NT2/D1 (cell line): Measurements from ENCODE around the gene KAZN.

Experiments
- DNase-seq: peaks from one replicate; pipeline ENCODE4 v3.0.0-alpha.2; 2011; ENCODE audit warnings: low read depth, low spot score
- H3K27me3 ChIP-seq: 2 replicates; pipeline ENCODE4 v1.6.0; 2011; ENCODE audit warnings: mild to moderate bottlenecking; ENCODE audit not compliant: insufficient read length, insufficient read depth
- H3K36me3 ChIP-seq: 2 replicates; pipeline ENCODE4 v1.6.1; 2011; ENCODE audit warnings: mild to moderate bottlenecking, low read length, mixed read lengths; ENCODE audit not compliant: insufficient read depth, insufficient read length
- H3K4me1 ChIP-seq: 2 replicates; pipeline ENCODE4 v1.5.1; 2011; ENCODE audit not compliant: insufficient read depth, insufficient read length
- H3K4me3 ChIP-seq: 2 replicates; pipeline ENCODE4 v1.5.1; 2011; ENCODE audit warnings: low read depth; ENCODE audit not compliant: insufficient read length
- H3K9ac ChIP-seq: 2 replicates; pipeline ENCODE4 v1.6.0; 2011; ENCODE audit warnings: low read depth; ENCODE audit not compliant: insufficient read length
- H3K9me3 ChIP-seq: 2 replicates; pipeline ENCODE4 v1.5.1; 2011; ENCODE audit warnings: mild to moderate bottlenecking, low read length; ENCODE audit not compliant: insufficient read depth
- SUZ12 ChIP-seq: IDR thresholded peaks from 2 replicates; pipeline ENCODE4 v1.6.1; 2011; ENCODE audit not compliant: insufficient read length, insufficient read depth; ENCODE audit errors: extremely low read depth
- YY1 ChIP-seq: IDR thresholded peaks from 2 replicates; pipeline ENCODE4 v1.6.1; 2011; ENCODE audit not compliant: insufficient read length, insufficient read depth
- ZNF274 ChIP-seq: IDR thresholded peaks from 2 replicates; pipeline ENCODE4 v1.6.1; 2011; ENCODE audit warnings: mild to moderate bottlenecking, low read depth, low read length

Gene KAZN

DNA sequence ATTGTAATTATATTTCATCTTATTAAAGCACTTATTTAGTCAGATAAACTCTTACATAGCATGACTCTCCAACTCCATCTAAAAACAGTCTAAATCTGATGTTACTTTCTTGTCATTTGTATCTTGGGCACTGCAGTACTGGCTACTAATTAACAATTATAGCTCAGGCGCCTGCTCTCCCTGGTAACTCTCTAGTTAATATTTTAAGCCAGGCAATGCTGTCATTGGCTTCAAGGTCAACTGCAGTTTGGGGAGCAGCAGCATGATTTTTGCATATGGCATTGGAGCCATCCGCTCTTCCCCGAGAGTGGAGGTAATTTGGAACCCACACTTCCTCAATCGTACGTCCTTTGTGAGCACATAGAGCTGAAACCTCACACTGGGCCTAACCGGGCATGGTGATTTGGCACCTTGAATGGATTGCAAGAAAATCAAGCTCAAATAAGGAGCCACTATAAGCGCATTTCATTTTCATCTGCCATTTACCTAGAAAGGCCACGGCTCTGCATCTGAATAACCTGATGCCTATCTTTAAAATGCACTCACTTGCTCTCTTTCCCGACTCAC lies 187.7 kb downstream of the KAZN start:
- no peak overlapping the region for H3K4me3 ChIP-seq
- H3K4me1 ChIP-seq: peaks cover 4% of the 10 kb centered on the region
- TF ChIP-seq ZNF274: no peak
- no peak for TF ChIP-seq YY1
- TF ChIP-seq SUZ12: no peak
- H3K9me3 ChIP-seq: no peaks in the 10 kb centered on the region
- DNase-seq: no peak
- H3K36me3 ChIP-seq: no peaks in the 10 kb centered on the region
- H3K9ac ChIP-seq: no peak overlapping the region
- H3K27me3 ChIP-seq: no peaks in the 10 kb centered on the region

DNA sequence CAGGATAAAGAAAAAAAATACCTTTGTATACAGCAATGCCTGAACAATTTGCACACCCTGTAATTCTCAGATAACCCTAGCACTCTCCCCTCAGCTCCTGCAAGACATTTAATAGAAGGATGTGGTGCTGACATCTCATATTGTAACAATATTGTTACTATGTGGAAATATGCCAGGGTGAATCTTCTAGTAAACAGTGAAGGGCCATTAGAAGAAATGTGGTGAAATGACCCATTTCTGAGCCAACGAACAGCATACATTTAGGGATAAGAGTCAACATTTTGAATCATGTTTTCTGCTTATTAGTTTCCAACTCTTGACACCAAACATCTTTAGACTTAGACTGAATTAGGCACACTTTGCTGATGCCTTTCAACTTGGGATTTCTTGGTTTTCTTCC lies 188.2 kb downstream of the KAZN start:
- Histone ChIP-seq H3K27me3 (no peaks in the 10 kb centered on the region), H3K9me3 (no peaks in the 10 kb centered on the region), H3K9ac (no peak overlapping the region), H3K4me1 (peaks cover 4% of the 10 kb centered on the region), H3K4me3 (no peak overlapping the region), H3K36me3 (no peaks in the 10 kb centered on the region)
- DNase-seq: no peak
- TF ChIP-seq SUZ12: no peak
- no peak for TF ChIP-seq ZNF274
- TF ChIP-seq YY1: no peak

DNA sequence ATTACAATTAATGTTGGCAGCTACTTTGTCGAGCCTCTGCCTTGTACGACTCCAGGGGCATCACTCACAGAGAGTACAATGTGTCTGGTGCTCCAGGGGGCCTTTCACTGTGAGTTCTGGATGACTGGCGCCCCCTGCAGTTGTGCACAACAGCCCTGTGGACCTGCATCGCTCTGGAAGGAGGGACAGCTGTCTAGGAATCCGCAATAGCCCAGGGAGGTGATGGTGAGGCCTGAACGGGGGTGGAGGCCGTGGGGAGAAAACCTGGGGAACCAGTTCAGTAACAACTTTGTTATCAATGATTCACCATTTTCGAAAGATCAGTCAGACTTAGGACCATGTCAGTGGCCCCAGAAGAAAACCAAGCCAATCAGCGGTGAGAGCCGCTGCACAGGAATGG lies 189.1 kb downstream of the KAZN start:
- Histone ChIP-seq H3K4me1 (peaks cover 4% of the 10 kb centered on the region), H3K9me3 (no peaks in the 10 kb centered on the region), H3K36me3 (no peaks in the 10 kb centered on the region), H3K9ac (no peak overlapping the region), H3K4me3 (no peak overlapping the region), H3K27me3 (no peaks in the 10 kb centered on the region)
- no peak for TF ChIP-seq YY1
- DNase-seq: no peak

DNA sequence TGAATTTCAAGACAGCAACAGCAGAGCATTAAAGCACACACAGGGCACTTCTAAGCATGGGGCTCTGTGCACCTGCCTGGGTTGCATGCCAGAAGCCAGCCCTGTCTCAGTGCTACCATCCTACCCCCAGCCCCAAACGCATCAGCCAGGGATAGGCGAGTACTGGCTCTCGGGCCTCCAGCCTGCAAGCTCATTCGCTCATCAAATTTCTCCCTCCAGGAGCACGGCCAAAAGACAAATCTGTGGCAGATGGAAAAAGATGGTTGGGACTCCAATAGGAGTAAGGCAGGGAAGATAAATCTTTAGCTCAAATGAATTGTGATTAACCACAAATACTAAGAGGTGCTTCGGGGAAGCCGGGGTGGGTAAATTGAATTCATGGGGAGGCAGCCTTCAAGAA lies 189.6 kb downstream of the KAZN start:
- Histone ChIP-seq H3K4me3 (no peak overlapping the region), H3K9ac (no peak overlapping the region), H3K4me1 (peaks cover 4% of the 10 kb centered on the region), H3K9me3 (no peaks in the 10 kb centered on the region), H3K27me3 (no peaks in the 10 kb centered on the region), H3K36me3 (no peaks in the 10 kb centered on the region)
- TF ChIP-seq YY1 (no peak), SUZ12 (no peak), ZNF274 (no peak)
- DNase-seq: no peak

DNA sequence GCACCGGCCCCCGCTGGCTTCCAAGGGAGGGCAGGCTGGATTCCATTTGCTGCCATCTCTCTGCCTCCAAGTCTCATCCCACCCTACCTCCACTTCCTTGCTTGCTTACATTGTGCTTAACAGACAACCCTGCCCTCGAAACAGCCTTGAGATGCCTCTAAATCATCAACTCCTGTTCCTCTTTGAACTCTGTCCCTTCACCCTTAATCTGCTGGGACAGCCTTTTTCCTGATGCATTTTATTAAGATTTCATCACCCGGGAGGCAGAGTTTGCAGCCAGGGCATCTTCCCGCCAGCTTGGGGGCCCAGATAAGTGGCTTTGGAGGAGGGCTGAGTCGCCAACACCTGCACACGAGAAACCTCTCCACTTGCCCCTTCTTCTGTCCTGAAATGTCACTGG lies 192.5 kb downstream of the KAZN start:
- H3K9me3 ChIP-seq: no peaks in the 10 kb centered on the region
- no peaks in the 10 kb centered on the region for H3K4me1 ChIP-seq
- H3K27me3 ChIP-seq: no peaks in the 10 kb centered on the region
- no peak overlapping the region for H3K4me3 ChIP-seq
- no peak for DNase-seq
- H3K36me3 ChIP-seq: no peaks in the 10 kb centered on the region
- no peak overlapping the region for H3K9ac ChIP-seq
- no peak for TF ChIP-seq ZNF274
- no peak for TF ChIP-seq YY1
- no peak for TF ChIP-seq SUZ12

DNA sequence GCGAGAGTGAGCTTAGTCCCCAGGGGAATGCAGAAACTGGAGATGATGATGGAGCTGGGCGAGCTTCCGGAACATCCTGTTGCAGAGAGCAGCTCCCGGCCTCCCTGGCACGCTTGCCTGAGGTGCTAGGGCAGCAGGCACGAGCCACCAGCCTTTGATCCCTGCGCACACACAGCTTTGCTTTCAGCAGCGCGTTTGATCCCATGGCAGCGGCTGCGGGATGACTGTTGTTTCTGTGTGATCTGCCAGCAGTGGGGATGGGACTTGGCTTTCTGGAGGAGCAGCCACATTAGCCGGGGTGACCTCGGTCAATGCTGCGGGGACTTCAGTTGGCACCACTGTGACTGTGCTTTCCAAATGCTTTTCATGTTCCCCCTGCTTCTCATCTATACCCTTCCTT lies 193.2 kb downstream of the KAZN start:
- Histone ChIP-seq H3K9me3 (no peaks in the 10 kb centered on the region), H3K4me1 (no peaks in the 10 kb centered on the region), H3K36me3 (no peaks in the 10 kb centered on the region), H3K4me3 (no peak overlapping the region), H3K9ac (no peak overlapping the region), H3K27me3 (no peaks in the 10 kb centered on the region)
- no peak for DNase-seq
- TF ChIP-seq SUZ12 (no peak), YY1 (no peak), ZNF274 (no peak)

DNA sequence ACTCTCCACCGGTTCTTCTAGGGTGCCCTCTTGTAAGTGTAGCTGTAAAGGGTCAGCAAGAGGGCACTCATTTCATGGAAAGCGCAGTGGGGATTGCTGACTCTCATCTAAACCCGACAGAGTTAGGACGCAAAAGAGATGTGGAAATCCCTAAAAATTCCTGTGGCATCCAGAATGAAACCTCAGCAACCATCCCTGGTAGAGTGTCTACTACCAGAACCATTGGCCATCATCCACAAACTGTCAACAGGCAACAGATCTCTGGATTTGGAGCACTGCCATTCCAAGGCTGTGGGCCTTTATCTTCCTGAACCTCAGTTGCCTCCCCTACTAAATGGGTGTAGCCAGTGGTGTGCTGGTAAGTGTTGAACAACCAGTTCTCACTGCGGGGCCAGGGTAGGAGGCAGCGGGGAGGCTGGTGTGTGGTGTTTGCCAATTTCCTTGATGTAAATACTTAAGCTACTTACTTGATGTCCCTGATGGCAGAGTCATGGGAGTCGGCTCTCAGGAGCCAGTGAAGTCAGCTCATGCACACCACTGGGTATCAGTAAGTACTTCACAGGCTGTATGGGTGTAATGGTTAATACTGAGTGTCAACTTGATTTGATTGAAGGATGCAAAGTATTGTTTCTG lies 195.8 kb downstream of the KAZN start:
- no peak overlapping the region for H3K4me3 ChIP-seq
- no peaks in the 10 kb centered on the region for H3K36me3 ChIP-seq
- TF ChIP-seq YY1 (no peak), ZNF274 (no peak), SUZ12 (no peak)
- H3K27me3 ChIP-seq: no peaks in the 10 kb centered on the region
- DNase-seq: no peak
- H3K9me3 ChIP-seq: no peaks in the 10 kb centered on the region
- H3K9ac ChIP-seq: no peak overlapping the region
- H3K4me1 ChIP-seq: no peaks in the 10 kb centered on the region

DNA sequence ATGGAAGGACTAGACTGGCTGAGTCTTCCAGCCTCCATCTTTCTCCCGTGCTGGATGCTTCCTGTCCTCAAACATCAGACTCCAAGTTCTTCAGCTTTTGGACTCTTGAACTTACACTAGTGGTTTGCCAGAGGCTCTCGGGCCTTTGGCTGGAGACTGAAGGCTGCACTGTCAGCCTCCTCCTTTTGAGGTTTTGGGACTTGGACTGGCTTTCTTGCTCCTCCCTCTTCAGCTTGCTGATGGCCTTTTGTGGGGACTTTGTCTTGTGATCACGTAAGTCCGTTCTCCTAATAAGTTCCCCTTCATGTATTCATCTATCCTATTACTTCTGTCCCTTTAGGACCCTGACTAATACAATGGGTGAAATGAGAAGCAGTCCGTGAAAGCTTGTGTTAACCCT lies 196.4 kb downstream of the KAZN start:
- TF ChIP-seq ZNF274 (no peak), YY1 (no peak)
- no peaks in the 10 kb centered on the region for H3K36me3 ChIP-seq
- no peak for DNase-seq
- no peaks in the 10 kb centered on the region for H3K27me3 ChIP-seq
- no peak overlapping the region for H3K4me3 ChIP-seq
- no peaks in the 10 kb centered on the region for H3K4me1 ChIP-seq
- H3K9ac ChIP-seq: no peak overlapping the region
- H3K9me3 ChIP-seq: no peaks in the 10 kb centered on the region
